ENCODE measurements around the gene ACTRT1.

The ACTRT1 gene

DNA sequence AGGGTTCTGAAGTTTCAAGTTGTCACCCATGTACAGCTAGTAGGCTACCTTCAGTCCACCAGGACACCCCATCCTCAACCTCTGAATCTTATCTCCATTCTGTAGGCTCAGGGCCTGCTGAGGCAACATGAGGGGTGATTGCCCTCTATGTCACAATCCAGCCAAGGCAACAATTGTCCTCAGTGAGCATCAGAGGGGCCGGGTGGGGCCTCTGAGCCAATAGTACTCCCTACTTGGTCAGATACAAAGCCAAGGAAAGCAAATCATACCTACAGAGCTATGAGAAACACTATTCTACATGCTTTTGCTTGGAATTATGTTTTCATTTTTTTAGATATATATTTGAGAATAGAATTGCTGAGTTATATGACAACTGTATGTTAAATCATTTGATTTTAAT lies at the start of gene ACTRT1:
TSS of gene ACTRT1 (minus strand) at position 101 of the 400 bp plus-strand sequence. CDS start 197 bp downstream, outside the sequence.
- no peak for DNase-seq

DNA sequence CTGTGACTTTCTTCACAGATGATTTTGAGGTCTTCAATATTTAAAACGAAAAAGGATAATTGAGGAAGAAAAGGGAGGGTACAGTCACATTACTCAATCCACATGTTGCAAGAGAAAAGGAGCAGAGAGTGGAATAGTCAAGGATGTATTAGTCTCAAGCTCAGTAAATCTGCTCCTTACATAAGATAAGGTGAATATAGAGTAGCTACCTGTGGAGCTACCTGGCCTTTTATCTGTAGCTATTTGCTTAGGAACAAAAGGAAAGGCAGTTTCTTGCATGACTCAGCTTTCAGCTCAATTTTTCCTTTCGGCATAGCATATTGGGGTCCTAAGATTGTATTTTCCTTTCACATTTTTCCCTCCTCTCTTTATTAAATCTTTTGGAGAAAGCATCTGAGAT lies 26.3 kb upstream of the ACTRT1 start:
- no peak for DNase-seq

DNA sequence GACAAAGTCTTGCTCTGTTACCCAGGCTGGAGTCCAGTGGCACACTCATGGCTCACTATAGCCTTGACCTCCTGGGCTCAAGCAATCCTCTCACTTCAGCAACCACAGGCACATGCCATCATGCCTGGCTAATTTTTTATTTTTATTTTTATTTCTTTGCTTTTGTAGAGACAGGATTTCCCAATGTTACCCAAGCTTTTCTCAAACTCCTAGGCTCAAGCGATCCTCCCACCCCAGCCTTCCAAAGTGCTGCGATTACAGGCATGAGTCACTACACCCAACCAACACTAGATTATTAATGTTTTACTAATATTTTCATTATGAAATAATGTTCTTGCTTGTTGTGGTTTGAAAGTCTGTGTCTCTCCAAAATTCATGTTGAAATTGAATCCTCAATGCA lies 5.2 kb upstream of the ACTRT1 start:
- no peak for DNase-seq

DNA sequence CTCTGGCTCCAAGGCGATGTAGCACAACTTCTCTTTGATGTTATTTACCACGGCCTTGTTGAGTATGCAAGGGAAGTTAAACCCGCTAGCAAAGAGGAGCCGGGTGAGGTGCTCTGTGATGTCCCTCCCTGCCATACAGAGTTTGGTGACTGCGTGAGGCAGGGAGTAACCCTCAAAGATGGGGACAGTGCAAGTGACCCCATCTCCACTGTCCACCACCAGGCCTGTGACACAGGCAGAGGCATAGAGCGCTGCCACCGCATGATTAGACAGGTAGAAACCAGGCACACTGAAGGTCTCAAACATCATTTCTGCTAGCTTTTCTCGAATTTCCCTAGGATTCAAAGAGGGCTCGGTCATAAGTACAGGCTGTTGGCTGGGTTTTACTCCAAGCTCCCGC lies 677 bp downstream of the ACTRT1 start:
- no peak for DNase-seq

DNA sequence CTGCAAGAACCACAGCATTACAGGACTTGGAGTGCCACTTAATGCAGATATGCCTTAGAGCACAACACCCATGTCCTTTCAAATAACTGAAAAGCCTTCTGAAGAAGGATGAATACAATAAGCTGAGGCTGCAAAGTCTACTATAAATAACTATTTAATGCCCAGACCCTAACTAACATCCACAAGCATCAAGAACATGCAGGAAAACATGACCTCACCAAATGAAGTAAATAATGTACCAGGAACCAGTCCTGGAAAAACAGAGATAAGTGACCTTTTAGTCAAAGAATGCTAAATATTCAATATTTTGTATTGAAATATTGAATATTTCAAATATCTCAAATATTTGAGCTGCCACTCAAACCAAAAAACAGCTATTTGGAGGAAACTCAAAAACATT lies 16.9 kb downstream of the ACTRT1 start:
- DNase-seq = no peak

DNA sequence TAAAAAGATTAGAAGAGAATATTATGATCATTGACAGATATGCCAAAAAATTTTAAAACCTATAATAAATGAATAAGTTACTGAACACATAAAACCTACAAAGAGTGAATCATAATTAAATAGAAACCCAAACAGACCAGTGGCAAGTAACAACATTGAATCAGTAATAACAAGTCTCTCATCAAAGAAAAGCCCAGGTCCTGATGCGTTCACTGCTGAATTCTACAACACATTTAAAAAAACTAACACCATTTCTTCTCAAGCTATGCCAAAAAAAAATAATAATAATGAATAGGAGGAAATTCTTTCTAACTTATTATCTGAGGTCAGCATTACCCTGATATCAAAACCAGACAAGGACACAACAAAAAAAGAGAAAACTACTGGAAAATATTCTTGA lies 30.6 kb downstream of the ACTRT1 start:
- DNase-seq = no peak

DNA sequence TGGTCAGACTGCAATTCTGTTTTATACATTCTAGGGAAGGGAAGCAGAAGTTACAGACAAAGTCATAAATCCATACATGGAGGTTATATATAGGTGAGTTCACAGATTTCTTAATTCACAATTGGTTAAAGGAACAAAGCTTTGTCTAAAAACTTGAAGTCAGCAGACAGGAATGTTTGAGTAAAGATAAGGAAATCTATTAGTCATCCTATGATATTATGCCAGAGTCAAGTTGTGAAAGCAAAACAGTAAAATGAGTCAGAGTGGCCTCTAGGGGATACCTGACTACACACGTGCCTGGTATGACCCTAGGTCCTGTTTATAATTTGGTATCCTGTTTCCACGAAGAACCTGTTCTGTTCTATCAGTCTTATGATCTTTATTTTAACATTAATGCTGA lies 31.5 kb downstream of the ACTRT1 start:
- DNase-seq = no peak

DNA sequence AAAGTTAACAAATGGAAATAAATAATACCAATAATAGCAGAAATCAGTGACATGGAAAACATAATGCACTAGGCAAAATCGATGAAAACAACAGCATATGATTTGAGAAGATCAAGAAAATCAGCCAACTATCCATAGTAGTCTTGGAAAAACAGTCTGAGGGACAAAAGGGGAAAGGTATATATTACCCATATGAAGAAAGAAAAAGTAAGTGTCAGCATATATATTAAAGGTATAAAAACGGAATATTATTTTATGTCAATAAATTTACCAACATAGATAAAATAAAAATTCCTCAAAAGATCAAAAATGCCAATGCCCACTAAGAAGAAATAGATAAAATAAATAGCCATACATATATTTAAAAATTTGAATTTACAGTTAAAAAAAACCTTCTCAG lies 33.0 kb downstream of the ACTRT1 start:
- no peak for DNase-seq

DNA sequence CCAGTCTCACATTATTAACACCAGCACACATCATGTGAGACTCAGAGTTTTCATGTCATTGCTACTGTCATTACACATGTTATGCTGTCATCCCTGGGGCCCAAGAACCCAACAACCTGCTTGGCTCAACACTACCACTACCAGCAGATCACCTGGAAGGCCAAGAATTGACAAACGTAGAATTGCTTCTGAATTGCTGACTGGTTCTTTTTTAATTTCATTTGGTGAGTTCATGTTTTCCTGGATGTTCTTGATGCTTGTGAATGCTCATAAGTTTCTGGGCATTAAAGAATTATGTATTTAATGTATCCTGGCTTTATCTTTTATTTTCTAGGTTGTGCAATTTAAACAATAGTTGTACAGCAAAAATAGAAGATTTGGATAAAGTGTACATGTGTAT lies 40.2 kb downstream of the ACTRT1 start:
- no peak for DNase-seq

DNA sequence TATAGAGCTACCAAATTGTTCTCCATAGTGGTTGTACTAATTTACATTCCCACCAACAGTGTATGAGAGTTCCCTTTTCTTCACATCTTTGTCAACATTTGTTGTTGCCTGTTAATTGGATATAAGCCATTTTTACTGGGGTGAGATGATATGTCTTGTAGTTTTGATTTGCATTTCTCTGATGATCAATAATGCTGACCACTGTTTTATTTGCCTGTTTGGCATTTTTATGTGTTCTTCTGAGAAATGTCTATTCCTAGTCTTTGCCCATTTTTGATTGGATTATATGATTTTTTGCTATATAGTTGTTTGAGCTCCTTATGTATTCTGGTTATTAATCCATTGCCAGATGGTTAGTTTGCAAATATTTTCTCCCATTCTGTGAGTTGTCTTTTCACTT lies 44.3 kb downstream of the ACTRT1 start:
- DNase-seq = no peak
